Measurements from ENCODE around the gene SHISA4. TPM values are rescaled to one million over a fixed set of nuclear protein-coding genes. Genes with fewer than 3 reads are reported as not detected.

SHISA4 gene
- total and polyA plus RNA-seq, 2 donors (not counting 3 experiments of a cell fraction or from before 2014, with no cell fraction given) = 25.6 to 78.2 TPM

DNA sequence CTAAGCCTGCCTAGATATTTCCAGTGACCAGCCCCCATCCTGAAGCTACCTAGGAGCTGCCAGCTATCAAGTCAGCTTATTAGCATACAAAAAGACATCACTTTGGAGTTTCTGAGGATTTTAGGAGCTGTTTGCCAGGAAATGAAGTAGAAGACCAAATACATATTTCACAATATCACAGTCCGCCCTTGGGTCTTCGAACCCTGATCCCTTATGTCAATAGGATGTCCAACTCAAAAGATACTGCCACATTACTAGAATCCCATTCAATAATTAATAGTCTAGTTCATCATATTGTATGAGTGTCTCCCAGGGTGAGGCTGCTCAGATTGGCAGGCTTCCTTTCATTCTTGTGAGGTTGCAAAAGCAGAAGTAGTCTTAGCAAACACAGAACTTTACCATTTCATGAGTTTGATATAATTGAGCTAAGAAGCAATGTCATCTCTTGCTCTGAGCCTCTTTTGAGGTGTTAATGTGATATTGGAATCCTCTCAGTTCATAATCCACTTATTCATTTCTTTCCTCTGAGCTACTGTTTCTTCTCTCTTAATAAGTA lies 46.1 kb upstream of the SHISA4 start:
- H3K27ac ChIP-seq (ENCODE audit: insufficient read depth, low read depth, low read length) = no peak overlapping the region
- DNase-seq (ENCODE audit: low read depth, low spot score) (no peak), FAIRE-seq (no peak)
- intact Hi-C loops (cut with micrococcal nuclease) (no loop called here), dilution Hi-C loops (cut with MboI; ENCODE audit: extremely low pct_ligation_motif_present, low sequenced_read_pairs) (no loop called here)
- H3K79me2 ChIP-seq (ENCODE audit: control insufficient read depth, insufficient read depth, low read length) = peaks cover 97% of the 10 kb centered on the region
- no TSS peak for BruUV-seq (replicated peaks)
- H3K9ac ChIP-seq (replicated peaks; ENCODE audit: extremely low read depth, insufficient read depth, low read length) = no peak overlapping the region
- no peaks in the 10 kb centered on the region for H3K36me3 ChIP-seq (ENCODE audit: control insufficient read depth in 2 of 2, extremely low read depth in 1 of 2, insufficient read depth in 2 of 2, low read length in 2 of 2)
- peaks cover 5% of the 10 kb centered on the region for H4K20me1 ChIP-seq (replicated peaks; ENCODE audit: control insufficient read depth, extremely low read depth, insufficient read depth, low read length)
- peaks cover 7% of the 10 kb centered on the region for H3K4me1 ChIP-seq (ENCODE audit: control insufficient read depth, extremely low read depth, insufficient read depth, low read length)
- H3K4me3 ChIP-seq (replicated peaks in 1 of 3; ENCODE audit: insufficient read depth in 1 of 3, low read depth in 1 of 3, low read length in 3 of 3) = no peak overlapping the region
- CTCF ChIA-PET = interaction anchor here (0.6 to 1.3 kb wide), 4 partner anchors 10 to 53 kb away, joined by 3 to 7 read pairs (median 3); partner anchors contain the start of gene IPO9
- no peaks in the 10 kb centered on the region for H3K27me3 ChIP-seq (ENCODE audit: control insufficient read depth in 2 of 2, insufficient read depth in 2 of 2, low read length in 2 of 2)
- H3K4me2 ChIP-seq (ENCODE audit: insufficient read depth, low read length) = no peak overlapping the region
- POLR2A ChIA-PET = no interaction called here
- no peaks in the 10 kb centered on the region for H3K9me3 ChIP-seq (replicated peaks; ENCODE audit: control insufficient read depth, insufficient read depth, low read length)
- H2AFZ ChIP-seq (ENCODE audit: low read depth, low read length) = no peak overlapping the region
- H3K9me1 ChIP-seq (replicated peaks; ENCODE audit: control insufficient read depth, extremely low read depth, insufficient read depth, low read length) = no peaks in the 10 kb centered on the region
- TF ChIP-seq, protein P1, sequence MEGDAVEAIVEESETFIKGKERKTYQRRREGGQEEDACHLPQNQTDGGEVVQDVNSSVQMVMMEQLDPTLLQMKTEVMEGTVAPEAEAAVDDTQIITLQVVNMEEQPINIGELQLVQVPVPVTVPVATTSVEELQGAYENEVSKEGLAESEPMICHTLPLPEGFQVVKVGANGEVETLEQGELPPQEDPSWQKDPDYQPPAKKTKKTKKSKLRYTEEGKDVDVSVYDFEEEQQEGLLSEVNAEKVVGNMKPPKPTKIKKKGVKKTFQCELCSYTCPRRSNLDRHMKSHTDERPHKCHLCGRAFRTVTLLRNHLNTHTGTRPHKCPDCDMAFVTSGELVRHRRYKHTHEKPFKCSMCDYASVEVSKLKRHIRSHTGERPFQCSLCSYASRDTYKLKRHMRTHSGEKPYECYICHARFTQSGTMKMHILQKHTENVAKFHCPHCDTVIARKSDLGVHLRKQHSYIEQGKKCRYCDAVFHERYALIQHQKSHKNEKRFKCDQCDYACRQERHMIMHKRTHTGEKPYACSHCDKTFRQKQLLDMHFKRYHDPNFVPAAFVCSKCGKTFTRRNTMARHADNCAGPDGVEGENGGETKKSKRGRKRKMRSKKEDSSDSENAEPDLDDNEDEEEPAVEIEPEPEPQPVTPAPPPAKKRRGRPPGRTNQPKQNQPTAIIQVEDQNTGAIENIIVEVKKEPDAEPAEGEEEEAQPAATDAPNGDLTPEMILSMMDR (IDR thresholded peaks at IDR 0.05; ENCODE audit: extremely low read depth in 1 of 2, insufficient read depth in 1 of 2, low read depth in 1 of 2, low read length in 2 of 2) = no peak
- TF ChIP-seq GATA2 (IDR thresholded peaks at IDR 0.05; ENCODE audit: insufficient read depth, insufficient read length, low read depth, low read length) (no peak), MYC (IDR thresholded peaks at IDR 0.05; ENCODE audit: low read depth, low read length) (no peak), POLR2A (IDR thresholded peaks at IDR 0.05; ENCODE audit: low read depth, low read length) (no peak), JUN (IDR thresholded peaks at IDR 0.05; ENCODE audit: borderline replicate concordance, insufficient read depth, insufficient read length, low read depth) (no peak), FOS (IDR thresholded peaks at IDR 0.05; ENCODE audit: borderline replicate concordance, insufficient read depth, low read length) (no peak), POLR2AphosphoS5 (IDR thresholded peaks at IDR 0.05; ENCODE audit: insufficient read depth, low read depth, low read length) (no peak), EZH2 (IDR thresholded peaks at IDR 0.05; ENCODE audit: borderline replicate concordance, low read depth, low read length, severe bottlenecking) (no peak)
- TF ChIP-seq, protein P2, sequence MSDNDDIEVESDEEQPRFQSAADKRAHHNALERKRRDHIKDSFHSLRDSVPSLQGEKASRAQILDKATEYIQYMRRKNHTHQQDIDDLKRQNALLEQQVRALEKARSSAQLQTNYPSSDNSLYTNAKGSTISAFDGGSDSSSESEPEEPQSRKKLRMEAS (IDR thresholded peaks at IDR 0.05; ENCODE audit: insufficient read depth, insufficient read length) = no peak
